EH (cell line): ENCODE data around the gene OR2K2.
"Not testable (repeated sequence)": the region's sequence is repeated elsewhere in the genome, so short reads cannot be mapped to it uniquely, and the experiment has no call there.

ENCODE experiments used
- DNase-seq: peaks from one replicate; pipeline ENCODE4 v3.0.0-alpha.2; 2015; ENCODE audit warnings: low read depth

OR2K2 gene, protein sequence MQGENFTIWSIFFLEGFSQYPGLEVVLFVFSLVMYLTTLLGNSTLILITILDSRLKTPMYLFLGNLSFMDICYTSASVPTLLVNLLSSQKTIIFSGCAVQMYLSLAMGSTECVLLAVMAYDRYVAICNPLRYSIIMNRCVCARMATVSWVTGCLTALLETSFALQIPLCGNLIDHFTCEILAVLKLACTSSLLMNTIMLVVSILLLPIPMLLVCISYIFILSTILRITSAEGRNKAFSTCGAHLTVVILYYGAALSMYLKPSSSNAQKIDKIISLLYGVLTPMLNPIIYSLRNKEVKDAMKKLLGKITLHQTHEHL

DNA sequence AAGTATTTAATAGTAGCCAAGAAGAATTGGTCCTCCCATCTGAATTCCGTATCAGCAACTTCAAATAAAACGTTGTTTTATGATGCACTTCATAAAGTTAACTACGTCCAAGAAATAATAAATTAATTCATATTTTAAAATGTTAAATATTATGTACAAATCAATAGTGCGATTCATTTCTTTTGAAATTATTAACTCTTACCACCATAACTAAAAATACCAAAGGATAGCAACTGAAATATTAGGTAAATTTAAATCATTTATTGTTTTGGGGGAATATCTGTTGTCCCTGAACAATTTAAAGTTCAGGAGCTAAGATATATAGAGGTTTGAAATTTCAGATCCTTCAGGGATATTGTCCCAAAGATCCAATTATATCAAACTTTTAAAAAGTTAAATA lies at the start of gene OR2K2:
TSS of gene OR2K2 (minus strand) at position 101 of the 400 bp plus-strand sequence. CDS start 1,791 bp downstream, outside the sequence.
- DNase-seq = no peak

DNA sequence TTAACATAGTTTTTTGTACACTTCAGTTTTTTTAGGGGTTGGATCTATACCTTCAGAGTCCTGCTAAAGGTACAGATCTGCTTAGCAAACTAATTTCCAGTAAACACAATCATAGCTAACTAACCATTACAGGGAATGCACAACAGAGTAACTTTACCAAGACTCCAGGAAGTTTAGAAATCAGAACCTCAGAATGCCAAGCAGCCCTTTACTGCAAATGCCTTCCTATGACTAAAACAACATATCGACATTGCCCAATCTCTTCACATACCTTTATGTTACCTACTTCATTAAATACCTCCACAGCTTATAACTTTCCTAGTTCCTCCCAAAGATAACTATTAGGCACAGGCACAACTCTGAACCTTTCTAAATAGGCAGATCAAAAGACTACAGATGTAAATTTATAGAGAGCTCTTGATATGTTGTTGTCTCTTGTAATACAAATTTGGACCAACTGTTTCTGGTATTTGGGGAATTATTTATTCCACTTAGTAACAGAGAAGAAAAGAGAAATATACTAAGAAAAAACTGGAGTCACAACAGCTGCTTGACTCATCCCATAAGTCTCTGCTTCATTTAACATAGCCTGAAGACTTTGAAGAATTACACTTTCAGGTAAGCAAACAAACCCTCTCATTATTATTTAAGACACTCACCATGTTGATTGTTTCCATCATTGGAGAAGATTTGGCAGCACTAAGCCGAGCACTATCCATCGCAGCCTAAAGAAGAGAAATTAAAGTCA lies 46.0 kb upstream of the OR2K2 start:
- DNase-seq = peak; percentile 41

DNA sequence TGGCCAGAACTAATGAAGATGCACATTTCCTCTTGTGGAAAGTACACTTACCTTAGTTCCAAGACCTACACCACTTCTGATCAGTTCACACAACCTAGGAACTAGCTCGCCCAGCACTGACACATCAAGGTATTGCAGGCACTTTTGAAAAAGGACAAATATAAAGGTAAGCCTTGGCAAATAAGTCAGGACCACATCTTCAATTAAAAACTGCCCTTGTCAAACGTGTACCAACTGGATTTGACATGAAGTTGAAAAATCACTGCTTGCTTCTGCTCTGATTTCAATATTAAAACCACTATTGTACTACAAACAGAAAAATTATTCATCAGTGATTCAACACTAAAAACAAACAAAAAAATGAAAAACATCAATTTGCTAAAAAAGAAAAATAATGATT lies 45.0 kb upstream of the OR2K2 start:
- DNase-seq = no peak

DNA sequence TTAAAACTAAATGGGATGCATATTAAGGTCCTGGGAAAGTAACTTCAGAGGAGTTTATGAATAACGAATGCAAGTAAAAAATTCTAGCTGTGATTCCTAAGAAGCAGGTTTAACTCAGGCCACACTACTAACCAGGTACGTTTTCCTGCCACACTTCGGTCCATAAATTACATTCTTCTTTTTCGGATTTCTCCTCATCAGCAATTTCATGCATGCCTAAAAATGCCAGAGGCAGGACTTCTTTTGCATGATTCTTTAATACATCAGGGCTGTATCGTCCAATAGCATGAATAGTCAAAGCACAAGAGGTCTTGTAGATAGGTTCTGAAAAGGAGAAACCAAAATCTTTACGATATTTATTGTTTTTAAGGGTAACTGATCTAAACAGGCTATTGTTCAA lies 42.3 kb upstream of the OR2K2 start:
- DNase-seq = no peak

DNA sequence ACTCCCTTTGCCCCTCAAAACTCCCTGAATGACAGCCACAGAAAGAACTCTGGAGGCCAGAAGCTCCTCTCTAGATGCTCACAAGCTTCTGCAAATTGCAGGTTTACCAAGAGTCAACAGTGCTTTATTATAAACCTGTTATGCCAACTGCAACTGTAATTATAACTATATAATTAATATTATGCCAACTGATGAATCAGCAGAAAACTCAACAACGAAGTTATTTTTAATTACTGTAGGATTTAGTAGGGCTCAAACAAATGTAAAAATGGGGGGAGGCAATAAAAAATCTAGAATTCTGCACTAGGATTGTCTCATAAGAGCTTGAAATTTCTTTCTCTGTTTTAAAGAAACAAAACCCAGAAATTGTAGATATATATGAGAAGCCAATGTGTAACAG lies 37.0 kb upstream of the OR2K2 start:
- DNase-seq = no peak

DNA sequence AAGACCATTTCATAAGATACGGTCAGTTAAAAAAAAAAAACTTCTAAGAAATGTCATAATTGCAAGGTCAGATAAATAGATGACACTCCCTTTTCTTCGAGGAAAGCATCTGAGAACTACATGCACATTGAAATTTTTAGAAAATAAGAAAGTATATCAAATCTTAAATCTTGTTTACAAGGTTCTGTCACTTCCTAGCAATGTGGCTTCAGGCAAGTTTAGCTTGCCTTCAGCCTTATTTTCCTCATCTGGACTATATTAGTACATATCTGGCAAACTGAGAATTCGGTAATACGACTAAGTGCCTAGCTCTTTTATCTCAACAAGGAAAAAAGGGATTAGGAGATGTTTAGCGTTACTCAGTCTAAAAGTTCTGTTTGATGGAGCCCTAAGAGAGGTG lies 32.5 kb upstream of the OR2K2 start:
- DNase-seq = peak; percentile 57

DNA sequence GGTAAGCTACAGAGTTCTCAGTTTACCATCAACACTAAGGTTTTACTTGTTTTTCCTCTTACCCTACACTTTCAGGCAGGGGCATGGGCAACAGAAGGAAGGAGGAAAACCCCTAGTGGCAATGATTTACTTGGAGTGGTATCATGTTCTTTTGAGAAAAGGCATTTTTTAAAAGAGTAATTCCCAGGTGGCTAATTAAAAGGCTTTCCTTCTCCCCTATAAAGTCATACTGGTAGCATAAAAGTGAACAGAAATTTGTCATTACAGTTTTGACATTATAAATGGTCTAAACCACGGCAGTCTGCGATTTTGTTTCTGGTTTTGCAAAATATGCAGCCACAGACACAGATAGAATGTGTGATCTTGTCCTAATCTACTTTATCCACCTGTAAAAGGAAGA lies 30.9 kb upstream of the OR2K2 start:
- no peak for DNase-seq

DNA sequence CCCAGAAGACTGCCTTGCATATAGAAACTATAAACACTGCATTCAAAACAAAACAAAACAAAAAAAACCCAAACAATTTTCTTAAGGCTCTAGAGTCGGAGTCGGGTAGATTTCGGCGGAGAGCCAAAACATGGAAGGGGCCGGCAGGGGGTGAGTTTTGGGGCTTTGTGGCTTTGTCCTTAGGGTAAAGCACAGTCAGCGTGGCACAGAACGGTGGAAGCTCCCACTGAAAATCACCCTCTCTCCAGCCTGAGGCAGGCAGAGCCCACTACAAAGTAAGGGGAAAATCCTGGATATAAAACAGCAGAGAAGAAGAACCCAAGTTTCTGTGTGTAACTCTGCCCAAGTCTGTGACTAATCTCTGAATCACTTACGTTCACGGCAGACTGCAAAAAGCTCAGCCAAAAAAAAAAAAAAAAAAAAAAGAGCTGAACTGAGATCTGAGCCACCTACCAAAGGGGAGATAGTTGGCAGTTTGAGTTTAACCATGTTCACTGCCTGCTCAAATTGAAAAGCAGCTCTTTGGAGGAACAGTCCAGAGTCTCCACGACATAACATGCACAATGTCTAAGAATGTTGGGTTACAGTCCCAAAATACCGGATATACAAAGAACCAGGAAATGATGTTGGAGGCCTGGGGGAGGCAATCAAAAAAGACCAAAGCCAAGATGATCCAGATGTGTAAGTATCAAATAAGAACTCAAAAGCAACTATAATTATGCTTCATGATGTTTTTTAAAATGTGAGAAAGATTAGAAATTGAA lies 26.6 kb upstream of the OR2K2 start:
- peak; percentile 90 for DNase-seq

DNA sequence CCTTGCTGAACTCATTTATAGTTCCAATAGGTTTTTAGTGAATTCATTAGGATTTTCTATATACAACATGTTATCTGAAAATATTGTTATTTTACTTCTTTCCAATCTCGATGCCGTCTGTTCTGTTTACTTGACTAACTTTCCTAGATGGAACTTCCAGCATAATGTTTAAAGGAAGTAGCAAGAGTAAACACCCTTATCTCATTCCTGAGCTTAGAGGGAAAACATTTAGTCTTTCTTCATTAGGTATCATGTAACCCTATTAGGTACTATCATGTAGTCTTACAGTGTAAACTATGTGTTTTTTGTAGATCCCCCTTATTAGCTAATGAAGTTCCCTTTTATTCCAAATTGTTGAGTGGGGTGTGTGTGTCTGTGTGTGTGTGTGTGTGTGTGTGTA lies 22.5 kb upstream of the OR2K2 start:
- no peak for DNase-seq

DNA sequence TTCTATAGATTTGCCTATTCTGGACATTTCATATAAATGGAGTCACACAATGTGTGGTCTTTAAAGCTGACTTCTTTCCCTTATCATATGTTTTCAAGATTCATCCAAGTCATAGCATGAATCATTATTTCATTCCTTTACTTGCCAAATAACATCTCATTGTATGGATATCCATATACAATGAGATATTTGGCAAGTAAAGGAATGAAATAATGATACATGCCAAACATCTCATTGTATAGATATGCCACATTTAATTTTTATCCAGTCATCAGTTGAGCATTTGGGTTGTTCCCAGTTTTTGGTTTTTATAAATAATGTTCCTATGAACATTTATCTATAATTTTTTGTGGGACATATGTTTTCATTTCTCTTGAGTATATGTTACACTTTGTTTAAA lies 20.5 kb upstream of the OR2K2 start:
- DNase-seq = no peak

DNA sequence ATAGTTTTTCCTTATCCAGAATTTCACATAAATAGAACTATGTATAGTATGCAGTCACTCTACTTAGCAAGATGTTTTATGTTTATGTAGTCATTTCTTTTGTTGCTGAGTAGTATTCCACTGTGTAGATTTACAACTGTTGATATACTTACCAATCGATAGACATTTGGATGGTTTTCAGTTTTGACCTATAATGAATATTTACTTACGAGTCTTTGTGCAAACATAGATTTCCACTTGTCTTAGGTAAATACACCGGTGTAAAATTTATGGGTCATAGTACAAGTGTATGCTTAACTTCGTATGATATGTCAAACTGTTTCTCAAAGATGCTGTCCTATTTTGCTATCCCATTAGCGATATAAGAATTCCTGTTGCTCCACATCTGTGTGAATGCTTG lies 19.7 kb upstream of the OR2K2 start:
- DNase-seq = no peak

DNA sequence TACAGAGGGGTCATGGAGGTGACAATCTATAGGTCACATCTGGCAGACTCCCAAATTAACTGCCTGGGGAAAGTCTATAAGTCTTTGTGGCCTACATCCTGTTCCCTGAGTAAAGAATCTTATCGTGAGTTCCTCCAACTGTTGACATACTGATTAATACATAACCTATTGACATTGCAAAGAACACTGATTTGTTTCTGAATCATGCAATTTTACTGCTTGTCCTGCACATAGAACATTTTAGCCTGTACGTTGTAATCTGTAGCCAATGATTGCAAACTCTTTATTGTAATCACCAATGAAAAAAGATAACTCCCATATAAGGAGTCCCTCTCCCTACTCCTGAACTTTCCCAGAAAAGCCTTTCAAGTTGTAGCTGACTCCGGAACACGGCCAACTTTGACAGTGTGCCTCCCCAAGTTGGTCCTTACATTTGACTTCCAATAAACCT lies 18.8 kb upstream of the OR2K2 start:
- peak; percentile 15 for DNase-seq

DNA sequence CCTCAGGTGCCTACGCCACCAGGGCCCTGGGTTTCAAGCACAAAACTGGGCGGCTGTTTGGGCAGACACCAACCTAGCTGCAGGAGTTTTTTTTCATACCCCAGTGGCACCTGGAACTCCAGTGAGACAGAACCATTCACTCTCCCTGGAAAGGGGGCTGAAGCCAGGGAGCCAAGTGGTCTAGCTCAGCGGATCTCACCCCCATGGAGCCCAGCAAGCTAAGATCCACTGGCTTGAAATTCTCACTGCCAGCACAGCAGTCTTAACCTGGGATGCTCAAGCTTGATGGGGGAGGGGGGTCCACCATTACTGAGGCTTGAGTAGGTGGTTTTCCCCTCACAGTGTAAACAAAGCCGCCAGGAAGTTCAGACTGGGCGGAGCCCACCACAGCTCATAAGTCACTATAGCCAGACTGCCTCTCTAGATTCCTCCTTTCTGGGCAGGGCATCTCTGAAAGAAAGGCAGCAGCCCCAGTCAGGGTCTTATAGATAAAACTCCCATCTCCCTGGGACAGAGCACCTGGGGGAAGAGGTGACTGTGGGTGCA lies 4.4 kb upstream of the OR2K2 start:
- DNase-seq = not testable (repeated sequence)

DNA sequence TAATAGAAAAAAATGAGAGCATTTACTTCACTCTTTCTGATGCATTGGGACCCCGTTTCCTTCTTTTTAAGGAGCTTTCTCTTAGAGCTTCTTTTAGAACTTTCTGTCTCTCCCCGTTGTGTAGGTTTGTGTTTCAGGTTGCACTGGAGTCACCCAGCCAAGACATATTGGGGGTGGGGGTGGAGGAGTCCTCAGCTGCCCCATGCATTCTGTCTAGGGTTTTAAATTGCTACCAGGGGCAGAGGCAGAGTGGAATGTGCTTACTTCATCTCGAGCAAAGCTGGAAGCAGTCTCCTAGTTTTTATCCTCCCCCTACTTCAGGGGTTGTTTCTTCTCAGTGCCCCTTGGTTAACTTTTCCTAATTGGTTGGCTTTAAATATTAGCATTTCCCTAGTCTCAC lies 9.4 kb downstream of the OR2K2 start:
- no peak for DNase-seq

DNA sequence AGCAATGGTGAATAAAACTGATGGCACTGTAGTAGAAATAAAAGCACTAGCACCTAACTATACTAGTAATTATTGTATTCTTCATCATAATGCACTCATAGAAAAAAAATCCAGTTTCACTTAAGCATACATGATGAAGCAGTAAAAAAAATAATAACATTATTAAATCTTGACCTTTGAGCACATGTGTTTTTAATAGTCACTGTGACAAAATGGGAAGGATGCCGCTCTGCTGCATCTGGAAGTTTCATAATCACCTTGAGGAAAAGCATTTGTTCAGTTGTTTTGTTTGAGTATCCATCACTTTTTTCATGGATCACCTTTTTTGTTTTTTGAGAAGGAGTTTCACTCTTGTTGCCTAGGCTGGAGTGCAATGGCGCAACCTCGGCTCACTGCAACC lies 13.2 kb downstream of the OR2K2 start:
- DNase-seq = peak; percentile 35

DNA sequence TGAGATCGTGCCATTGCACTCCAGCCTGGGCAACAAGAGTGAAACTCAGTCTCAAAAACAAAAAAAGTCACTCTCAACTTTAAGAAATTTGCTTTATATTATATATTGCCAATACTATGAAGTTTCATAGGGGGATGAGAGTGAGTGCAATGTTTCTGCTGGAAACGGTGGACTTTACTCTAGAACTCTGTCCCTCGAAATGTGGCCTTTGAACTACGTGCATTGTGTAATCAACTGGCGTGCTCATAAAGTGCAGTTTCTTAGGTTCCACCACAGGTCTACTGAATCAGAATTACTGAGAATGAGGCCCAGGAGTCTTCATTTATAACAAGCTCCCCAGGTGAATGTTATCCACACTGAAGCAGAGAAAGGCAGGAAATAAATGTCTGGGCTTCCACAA lies 24.1 kb downstream of the OR2K2 start:
- DNase-seq = no peak

DNA sequence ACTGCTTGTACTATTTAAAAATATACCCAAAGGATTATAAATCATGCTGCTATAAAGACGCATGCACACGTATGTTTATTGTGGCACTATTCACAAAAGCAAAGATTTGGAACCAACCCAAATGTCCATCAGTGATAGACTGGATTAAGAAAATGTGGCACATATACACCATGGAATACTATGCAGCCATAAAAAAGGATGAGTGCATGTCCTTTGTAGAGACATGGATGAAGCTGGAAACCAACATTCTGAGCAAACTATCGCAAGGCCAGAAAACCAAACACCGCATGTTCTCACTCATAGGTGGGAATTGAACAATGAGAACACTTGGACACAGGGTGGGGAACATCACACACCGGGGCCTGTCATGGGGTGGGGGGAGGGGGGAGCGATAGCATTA lies 26.0 kb downstream of the OR2K2 start:
- not testable (repeated sequence) for DNase-seq

DNA sequence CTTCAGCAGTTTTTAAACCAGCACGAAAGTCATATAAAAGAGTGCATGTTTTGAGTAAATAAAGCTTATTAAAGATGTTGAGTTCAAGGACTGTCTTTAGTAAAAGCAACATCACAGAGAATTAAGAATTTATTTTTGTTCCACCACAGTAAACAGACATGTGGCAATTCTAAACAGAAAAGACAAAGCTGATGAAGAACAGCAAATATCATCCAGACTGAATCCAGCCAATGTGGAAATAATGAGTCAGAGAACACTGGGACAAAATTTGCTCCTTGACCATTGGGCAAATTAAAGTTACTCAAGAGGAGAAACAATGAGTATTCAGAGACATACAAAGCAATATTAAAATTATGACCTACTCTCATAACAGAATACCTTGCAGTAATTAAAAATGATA lies 28.8 kb downstream of the OR2K2 start:
- peak; percentile 58 for DNase-seq

DNA sequence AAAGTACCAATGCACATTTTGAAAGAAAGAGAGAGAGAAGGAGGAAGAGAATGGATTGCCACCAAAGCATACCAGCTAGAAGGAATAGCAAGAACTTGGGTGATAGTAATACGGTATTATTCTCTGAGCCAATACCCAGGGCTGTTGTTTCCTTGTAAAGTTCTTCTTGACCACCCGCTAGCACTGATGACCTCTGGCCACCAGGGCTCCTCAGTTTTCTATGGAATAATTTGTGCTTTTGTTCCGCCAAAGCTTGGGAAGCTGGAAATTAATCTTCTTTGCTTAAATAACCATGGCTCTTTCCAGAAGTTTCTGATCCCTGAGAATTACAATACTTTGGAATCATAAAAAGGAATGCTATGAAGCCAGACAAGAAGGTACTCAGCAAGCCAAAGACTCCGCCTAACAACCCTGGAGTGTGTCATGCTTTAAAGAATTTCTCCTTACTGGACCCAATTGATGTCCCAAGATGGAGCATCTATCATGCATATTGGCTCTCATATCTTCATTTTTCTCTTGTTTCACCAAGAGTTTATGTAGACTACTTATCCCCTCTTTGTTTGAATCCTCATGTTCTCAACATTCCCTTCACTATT lies 29.8 kb downstream of the OR2K2 start:
- no peak for DNase-seq

DNA sequence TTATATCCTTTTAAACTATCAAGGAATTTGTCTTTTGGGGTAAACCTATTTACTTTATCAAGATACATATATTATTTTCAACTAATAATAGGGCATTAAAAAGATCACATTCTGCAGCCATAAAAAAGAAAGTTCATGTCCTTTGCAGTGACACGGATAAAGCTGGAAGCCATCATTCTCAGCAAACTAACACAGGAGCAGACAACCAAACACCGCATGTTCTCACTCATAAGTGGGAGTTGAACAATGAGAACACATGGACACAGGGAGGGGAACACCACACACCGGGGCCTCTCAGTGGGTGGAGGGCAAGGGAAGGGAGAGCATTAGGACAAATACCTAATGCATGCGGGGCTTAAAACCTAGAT lies 30.4 kb downstream of the OR2K2 start:
- DNase-seq = not testable (repeated sequence)

DNA sequence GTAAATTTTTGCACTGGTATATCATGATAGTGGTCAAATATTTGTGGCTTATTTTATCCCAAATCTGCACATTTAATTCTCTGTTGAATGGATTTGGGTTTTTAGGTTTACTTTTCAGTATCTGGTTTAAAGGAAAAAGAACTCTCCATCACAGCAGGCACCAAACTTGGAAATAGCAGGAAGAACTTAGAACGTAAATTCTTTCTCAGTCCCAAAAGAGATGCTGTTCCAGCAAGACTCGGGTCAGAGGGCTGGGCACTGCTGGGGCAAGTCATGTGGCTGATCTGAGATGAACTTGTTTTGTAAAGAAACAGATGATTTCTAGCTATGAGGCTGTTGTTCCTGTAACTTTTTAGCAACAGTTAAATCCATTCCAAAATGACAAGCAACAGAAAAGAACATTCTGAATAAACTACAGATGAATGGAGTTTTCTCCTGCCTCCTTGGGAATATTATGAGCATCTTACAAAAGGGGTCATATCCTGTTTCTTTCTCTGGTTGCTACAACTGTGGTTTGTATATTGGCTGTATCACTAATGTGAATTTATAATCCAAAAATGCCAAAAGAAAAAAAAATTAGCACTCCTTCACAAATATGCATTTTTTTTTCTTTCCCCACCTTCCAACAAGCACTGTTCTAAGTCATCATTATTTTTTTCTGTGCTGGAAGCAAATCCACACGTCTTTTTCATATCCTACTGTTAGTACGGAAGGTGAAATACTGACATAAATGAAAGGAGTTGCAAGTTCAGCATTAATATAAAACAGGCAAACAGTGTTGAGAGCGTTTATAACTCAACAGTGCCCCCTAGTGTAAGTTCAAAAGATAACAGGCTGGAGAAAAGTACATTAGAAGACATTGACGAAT lies 31.1 kb downstream of the OR2K2 start:
- peak; percentile 78 for DNase-seq
